ENCODE measurements around the gene PTGES2.
A peak's percentile ranks its signal among the peaks of the same experiment; 100 is the strongest.
"Not testable (repeated sequence)": the region's sequence is repeated elsewhere in the genome, so short reads cannot be mapped to it uniquely, and the experiment has no call there.

PTGES2 gene

DNA sequence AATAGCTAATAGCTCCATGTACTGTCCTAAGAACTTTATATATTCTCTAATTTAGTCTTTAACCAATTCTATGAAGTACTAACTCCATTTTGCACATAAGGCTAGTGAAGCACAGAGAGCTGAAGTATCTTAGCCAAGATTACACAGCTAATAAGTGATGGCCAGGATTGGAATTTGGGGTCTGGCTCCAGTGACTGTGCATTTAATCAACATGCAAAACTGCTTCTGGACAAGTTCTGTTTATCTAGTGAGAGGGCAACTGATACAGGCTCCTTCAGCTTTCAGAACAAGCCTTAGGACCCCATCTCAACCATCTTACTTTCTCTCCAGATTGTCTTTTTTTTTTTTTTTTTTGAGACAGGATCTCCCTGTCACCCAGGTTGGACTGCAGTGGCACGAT lies 38.2 kb downstream of the PTGES2 start:
- no peak for DNase-seq (ENCODE audit: low read depth in 1 of 2, low spot score in 1 of 2)

DNA sequence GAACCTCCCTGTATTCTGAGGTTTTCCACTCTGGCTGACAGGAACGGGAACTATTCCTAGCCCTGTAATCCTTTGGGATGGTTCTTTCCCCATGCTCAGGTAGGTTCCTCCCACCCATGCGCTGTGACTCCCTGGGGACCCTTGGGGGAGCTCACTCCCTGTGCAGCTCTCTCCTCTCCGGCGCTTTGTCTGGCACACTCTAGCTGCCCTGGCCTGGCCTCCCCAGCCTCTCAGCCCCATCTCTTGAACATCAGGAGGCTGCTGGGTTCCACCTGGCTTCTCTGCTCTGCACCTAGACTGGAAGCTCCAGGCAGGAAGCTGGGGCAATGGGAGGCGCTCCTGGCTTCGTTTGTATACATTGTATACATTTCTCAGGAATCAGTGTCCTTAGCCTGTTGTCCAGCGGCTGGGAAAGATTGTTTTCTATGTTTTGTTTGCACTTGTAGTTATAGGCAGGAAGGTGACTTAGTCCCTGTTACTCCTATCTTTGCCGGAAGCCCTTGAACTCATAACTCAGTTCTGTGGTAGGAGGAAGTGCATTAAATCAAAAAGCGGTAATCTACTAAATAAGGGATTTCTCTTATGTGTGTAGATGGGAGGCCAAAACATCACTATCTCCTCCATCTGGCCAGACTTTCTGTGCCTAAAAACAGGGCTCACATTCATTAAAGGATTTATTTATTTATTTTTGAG lies 39.1 kb downstream of the PTGES2 start:
- no peak for DNase-seq (ENCODE audit: low read depth in 1 of 2, low spot score in 1 of 2)

DNA sequence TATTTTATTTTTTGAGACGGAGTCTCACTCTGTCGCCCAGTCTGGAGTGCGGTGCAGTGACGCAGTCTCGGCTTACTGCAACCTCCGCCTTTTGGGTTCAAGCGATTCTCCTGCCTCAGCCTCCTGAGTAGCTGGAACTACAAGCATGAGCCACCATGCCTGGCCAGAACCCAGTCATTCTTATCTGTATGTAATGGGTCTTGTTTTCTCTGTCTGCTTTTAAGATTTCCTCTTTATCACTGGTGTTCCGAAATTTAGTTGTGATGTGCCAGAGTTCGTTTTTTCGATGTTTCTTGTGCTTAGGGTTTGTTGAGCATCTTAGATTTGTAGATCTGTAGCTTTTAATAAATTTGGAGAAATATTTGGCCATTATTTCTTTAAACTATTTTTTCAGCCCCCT lies 40.3 kb downstream of the PTGES2 start:
- no peak for DNase-seq (ENCODE audit: low read depth in 1 of 2, low spot score in 1 of 2)

DNA sequence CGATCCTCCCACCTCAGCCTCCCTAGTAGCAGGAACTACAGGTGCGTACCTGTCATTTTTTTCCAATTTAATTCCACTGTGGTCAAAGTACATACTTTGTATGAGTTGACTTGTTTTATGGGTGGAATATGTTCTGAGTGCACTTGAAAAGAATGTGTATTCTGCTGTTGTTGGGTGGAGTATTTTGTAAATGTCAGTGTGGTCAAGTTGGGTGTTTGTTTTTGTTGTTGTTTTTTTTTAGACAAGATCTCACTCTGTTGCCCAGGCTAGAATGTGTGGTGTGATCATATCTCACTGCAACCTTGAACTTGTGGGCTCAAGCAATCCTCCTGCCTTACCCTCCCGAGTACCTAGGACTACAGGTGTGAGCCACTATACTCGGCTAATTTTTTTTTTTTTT lies 41.6 kb downstream of the PTGES2 start:
- no peak for DNase-seq (ENCODE audit: low read depth in 1 of 2, low spot score in 1 of 2)

DNA sequence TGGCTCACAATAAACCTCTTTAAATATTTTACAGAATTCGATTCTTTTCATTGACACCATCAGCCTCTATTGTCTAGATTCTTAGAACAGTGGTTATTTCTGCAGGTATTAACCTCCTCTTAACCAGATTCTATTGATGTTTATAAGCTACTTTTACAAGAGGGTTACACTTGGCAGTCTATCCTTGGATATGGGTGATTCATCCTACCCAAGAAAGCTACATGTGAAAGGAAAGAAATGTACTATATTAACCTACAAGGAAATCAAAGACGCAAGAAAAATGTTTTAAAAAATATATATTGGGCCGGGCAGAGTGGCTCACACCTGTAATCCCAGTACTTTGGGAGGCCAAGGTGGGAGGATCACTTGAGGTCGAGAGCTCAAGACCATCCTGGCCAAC lies 42.8 kb downstream of the PTGES2 start:
- DNase-seq (ENCODE audit: low read depth in 1 of 2, low spot score in 1 of 2): no peak

DNA sequence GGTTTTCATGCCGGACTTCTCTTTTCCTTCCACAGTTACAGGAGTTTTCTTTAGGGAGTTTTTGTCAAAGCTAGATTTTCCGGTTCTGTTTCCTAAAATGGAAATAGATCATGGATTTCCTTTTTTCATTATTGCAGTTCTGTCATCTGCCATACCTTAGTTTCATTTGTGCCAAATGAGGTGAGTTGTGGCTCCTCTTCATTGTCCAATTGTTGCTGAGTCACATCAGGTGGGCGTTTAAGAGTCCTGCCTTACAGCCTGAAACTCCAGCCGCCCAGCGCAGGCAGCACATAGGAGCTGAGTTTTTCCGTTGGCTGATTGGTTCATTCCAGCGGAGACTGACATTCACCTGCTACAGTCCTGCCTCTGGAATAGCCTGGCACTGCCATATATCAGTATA lies 45.4 kb downstream of the PTGES2 start:
- no peak for DNase-seq (ENCODE audit: low read depth in 1 of 2, low spot score in 1 of 2)

DNA sequence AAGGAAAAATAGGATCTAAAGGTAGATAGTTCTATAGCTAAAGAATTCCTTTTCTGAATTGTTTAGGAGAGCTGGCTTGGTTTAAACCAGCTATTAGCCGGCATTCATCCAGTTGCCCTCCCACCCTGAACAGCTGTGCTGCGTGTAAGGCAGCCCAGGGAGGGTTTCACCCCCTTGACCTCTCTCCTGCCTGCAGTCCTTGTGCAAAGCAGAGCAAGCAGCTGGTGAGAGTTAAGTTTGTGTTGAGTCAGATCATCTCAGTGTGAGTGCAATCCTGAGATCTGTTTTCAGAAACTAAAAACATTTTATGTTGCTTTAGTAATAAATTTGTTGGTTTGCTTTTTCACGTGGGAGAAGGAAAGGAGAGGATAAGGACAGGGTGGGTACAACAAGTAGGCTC lies 46.5 kb downstream of the PTGES2 start:
- no peak for DNase-seq (ENCODE audit: low read depth in 1 of 2, low spot score in 1 of 2)

DNA sequence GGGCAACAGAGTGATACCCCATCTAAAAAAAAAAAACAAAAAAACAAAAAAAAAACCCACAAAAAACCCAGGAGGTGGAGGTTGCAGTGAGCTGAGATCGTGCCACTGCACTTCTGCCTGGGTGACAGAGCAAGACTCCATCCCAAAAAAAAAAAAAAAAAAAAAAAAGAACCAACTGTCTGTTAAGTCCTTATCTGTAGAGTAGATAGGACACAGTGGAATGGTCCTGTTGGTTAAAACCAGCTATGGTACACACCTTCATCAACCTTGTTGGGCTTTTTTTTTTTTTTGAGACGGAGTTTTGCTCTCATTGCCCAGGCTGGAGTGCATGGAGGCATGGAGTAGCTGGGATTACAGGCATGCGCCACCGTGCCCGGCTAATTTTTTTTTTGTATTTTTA lies 47.3 kb downstream of the PTGES2 start:
- no peak for DNase-seq (ENCODE audit: low read depth in 1 of 2, low spot score in 1 of 2)

DNA sequence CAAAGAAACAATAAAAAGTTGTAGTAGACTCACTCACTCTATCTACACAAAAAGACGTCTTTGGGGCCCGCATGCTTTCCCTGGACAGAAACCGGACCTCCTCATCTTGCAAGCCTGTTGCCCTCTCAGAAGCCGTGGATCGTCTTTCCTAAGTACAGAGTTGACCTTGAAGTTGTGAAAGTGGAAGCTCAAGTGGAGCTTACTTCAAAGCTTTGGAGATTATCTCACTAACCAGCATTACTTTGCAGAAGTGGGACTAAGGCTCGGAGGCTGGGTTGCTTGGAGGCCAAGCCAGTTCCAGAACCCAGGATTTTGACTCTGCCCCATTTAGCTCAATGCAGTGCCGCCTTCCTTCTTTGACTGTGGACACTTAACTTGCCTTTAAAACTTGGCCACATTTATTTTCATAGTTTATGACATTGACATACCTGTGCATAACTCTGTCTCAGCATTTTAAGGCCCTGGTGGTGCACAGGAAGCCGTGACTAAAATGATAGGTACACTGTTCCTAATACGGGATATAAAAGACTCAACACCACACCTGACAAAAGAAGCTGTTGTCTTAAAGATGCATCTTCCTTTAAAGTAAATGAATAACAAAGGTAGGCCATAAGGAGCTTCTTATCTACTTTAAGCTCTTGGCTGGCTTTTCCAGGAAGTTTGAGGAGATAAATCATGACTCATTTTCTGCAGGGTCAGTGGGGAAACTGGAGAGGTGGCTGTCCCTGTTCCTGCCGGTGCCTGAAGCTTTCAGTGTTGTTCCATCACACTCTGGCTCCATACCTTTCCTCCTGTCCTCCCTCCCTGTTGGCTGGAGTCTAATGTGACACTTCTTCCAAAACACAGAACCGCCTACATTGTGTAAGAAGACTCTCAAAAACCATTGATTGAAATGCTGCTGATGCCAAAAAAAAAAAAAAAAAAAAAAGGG lies 48.8 kb downstream of the PTGES2 start:
- no peak for DNase-seq (ENCODE audit: low read depth in 1 of 2, low spot score in 1 of 2)

DNA sequence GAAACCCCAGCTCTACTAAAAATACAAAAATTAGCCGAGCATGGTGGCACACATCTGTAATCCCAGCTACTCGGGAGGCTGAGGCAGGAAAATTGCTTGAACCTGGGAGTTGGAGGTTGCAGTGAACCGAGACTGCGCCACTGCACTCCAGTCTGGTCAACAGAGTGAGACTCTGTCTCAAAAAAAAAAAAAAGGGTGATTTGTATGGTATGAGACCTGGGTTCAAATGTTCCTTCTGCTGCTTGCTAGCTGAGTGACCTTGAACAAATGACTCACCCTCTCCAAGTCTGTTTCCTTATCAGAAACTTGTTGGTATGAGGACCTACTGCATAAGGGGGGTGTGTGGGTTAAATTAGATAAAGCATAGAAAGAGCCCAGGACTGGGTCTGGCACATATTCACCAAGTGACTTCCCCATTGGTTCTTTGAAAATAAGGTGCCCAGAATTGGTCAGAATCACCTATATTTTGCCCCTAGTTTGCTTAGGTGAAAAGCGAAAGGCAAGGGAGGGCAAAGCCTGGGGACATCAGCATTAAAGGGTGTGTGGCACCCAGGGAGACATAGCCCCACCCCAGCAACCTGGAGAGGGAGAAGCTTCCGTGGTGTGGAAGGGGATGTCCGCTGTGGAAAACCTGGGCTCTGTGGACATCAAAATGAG lies 49.6 kb downstream of the PTGES2 start:
- DNase-seq (ENCODE audit: low read depth in 1 of 2, low spot score in 1 of 2): no peak

DNA sequence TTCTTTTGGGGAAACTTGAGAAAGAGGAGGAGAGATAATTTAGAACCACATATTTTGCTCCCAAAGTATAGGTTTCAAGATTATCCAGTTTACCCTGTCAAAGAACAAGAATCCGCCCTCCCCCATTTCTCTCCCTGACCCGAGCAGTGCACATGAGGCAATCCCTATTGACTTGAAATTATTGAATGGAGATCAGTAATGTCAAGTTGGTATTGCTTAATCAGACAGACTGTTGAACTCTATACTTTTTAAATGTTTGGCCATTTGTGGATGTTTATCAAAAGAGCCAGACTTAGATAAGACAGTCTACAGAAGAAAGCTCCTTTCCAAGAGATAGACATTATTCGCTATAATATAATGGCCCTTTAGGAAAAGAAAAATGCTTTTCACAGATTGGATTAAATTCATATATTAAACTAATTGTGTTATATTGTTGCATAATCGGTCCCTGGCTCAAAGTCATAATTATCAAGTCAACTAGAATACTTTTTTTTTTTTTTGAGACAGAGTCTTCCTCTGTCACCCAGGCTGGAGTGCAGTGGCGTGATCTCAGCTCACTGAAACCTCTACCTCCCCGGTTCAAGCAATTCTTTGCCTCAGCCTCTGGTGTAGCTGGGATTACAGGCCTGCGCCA lies 54.2 kb downstream of the PTGES2 start:
- DNase-seq (ENCODE audit: low read depth in 1 of 2, low spot score in 1 of 2): no peak

DNA sequence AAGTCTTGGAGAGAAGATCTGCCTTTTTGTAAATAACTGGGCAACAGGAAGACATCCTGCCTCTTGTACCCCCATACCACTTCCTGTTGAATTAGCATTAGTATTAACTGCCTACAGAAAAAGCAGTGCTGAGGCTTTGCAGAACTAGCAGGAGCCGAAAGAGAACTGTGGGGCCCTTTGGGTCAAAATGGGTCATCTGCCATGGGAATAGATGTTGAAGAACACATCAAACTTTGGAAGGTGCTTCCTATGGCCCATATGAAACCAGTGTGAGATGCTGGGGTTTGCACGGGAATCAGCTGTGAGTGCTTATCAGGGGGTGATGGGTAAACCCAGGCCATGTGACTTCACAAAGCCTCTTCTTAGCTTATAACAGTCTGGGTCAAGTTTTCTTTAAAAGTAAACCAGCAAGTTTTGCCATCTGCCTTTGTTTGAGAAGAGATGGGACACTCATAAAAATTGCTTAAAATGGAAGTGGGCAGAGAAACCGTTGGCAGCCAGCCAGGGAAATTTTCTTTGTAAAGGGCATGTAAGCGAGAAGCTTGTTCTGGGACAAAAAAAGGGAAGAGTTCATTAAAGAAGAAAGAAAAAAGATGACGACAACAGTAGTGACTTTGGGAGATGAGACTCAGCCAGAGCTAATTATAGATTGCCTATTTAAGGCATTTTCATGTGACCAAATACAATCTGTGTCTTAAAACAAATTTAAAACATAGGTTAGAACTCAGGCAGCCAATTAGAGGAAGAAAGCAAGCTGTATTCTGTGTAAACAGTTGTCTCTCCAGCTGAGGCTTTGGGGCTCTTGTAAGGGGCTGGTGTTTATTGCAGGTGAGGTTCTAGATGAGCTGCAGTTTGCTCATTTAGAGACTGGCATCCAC lies 55.1 kb downstream of the PTGES2 start:
- peak in 1 of 2 donors; percentile 26 for DNase-seq (ENCODE audit: low read depth in 1 of 2, low spot score in 1 of 2)

DNA sequence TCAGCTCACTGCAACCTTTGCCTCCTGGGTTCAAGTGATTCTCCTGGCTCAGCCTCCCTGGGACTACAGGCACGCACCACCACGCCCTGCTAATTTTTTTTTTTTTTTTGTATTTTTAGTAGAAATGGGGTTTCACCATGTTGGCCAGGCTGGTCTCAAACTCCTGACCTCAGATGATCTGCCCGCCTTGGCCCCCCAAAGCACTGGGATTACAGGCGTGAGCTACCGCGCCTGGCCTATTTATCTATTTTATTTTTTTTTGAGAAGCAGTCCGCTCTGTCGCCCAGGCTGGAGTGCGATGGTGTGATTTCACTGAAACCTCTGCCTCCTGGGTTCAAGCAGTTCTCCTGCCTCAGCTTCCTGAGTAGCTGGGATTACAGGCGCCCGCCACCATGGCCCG lies 56.1 kb downstream of the PTGES2 start:
- DNase-seq (ENCODE audit: low read depth in 1 of 2, low spot score in 1 of 2): not testable (repeated sequence)

DNA sequence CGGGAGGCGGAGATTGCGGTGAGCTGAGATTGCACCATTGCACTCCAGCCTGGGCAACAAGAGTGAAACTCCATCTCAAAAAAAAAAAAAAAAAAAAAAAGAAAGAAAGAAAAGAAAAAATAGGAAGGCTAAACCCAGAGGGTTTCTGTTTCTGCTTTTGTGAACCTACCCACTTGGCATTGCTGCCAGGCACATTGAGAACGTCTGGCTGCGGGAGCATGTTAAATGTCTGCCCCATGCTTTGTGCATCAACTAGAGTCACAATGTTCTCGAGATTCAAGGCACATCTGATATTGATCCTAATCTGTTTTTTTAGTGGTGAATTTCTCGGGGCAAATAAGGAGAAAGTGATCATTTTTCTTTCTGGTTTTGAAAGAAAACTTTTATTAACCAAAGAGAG lies 56.7 kb downstream of the PTGES2 start:
- DNase-seq (ENCODE audit: low read depth in 1 of 2, low spot score in 1 of 2): no peak
